K562 treated with DMSO at 1 percent for 24 hours (cell line): ENCODE data around the gene INSIG2. TPM values are rescaled to one million over a fixed set of nuclear protein-coding genes. Genes with fewer than 3 reads are reported as not detected.

ENCODE experiments used
- total RNA-seq: library from RNA; unstranded; fragments of 300-600 nt; gene quantifications from 2 replicates; pipeline ENCODE4 v1.2.3, GENCODE V29; 2022; ENCODE audit warnings: low read depth; ENCODE audit not compliant: insufficient read depth

Gene INSIG2
- total RNA-seq = 5.0 and 5.7 TPM in 2 replicates

DNA sequence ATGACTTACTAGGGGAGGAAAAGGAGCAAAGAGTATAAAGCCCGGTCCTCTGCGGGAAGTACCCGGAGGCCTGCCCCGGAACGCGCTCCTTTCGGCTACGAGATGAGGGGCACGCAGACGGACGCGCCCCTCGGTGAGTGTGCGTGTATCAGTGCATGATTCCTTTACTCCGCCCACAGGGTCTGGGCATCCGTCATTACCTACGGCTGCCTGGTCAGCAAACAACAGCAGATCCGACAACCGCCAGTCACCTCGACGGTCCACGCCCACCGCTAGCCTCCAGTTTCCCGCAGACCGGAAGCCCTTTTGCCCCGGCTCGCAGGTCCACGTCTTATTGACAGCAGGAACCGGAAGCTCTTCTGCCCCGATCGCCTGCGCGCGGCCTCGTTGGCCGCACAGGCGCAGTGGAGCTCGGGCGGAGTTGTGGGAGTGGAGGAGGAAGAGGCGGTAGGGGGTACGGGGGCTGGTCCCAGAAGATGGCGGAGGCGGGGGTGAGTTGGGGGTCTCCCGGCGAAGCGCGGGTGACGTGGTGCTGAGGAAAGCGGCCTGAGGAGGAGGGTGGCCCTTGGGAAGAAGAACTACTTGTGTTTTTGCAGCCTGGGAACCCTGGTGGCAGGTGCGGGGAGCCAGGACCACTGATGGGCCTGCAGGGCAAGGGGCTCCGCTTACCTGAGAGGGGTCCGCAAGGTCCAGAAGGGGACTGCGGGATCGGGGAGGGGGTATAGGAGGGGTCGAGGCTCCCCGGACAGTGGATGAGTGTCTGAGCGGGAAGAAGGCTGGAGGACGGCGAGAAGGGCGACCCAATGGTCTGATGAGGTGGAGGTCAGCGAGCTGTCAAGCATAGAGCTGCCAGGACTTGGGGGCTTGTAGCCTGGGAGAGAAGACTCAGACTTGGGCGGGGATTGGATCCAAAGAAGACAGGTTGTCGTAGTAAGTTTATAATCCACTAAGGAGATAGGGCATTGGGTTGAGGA lies at the start of gene INSIG2:
TSS of gene INSIG2 (plus strand) at position 421 of the 974 bp plus-strand sequence. CDS start 8,086 bp downstream, outside the sequence.

Other genes starting within 250 kb of the INSIG2 start
- 7.5 and 9.5 TPM in 2 replicates for gene CCDC93, start 74.4 kb upstream of the INSIG2 start, total RNA-seq